ENCODE measurements around the gene AFAP1L1. TPM values are rescaled to one million over a fixed set of nuclear protein-coding genes. Genes with fewer than 3 reads are reported as not detected.

The AFAP1L1 gene
- total and polyA plus RNA-seq, 9 of the 15 experiments (the other 6 are each of a cell fraction or from before 2014, with no cell fraction given), result 0.01 to 0.12 (median 0.03) TPM; not detected in 4

GRCh38 chr5:149320791-149321330 is 49.2 kb downstream of the AFAP1L1 start (continued):
- TF ChIP-seq SRF (CRISPR knock-in tag; IDR thresholded peaks at IDR 0.05), result peak in 1 of 2 experiments; percentile 62; a peak in 2 of 4 replicates
- no peak for TF ChIP-seq ZNF780A (CRISPR knock-in tag; IDR thresholded peaks at IDR 0.05)
- peak; percentile 83 for TF ChIP-seq ZNF592 (IDR thresholded peaks at IDR 0.05)
- TF ChIP-seq FOXK2 (conservative IDR thresholded peaks at IDR 0.05 in 1 of 2, IDR thresholded peaks at IDR 0.05 in 1 of 2; ENCODE audit: low read depth in 2 of 2), result peak; percentile 85 to 86
- no peak for TF ChIP-seq DIDO1 (tag; IDR thresholded peaks at IDR 0.05; ENCODE audit: low read depth)
- no peak; a peak in 2 of 4 replicates for TF ChIP-seq FOXA3 (CRISPR knock-in tag; conservative IDR thresholded peaks at IDR 0.05 in 1 of 2, IDR thresholded peaks at IDR 0.05 in 1 of 2)
- TF ChIP-seq NR4A1 (CRISPR knock-in tag; IDR thresholded peaks at IDR 0.05), result no peak
- TF ChIP-seq NR4A1 (tag; IDR thresholded peaks at IDR 0.05), result peak; percentile 72
- TF ChIP-seq HCFC1 (IDR thresholded peaks at IDR 0.05; ENCODE audit: low read depth, low read length), result no peak
- no peak for TF ChIP-seq SMARCA5 (IDR thresholded peaks at IDR 0.05)
- peak; percentile 89 for TF ChIP-seq SMARCA4 (IDR thresholded peaks at IDR 0.05)
- TF ChIP-seq NBN (IDR thresholded peaks at IDR 0.05; ENCODE audit: low read depth), result peak; percentile 95
- TF ChIP-seq, protein P1, sequence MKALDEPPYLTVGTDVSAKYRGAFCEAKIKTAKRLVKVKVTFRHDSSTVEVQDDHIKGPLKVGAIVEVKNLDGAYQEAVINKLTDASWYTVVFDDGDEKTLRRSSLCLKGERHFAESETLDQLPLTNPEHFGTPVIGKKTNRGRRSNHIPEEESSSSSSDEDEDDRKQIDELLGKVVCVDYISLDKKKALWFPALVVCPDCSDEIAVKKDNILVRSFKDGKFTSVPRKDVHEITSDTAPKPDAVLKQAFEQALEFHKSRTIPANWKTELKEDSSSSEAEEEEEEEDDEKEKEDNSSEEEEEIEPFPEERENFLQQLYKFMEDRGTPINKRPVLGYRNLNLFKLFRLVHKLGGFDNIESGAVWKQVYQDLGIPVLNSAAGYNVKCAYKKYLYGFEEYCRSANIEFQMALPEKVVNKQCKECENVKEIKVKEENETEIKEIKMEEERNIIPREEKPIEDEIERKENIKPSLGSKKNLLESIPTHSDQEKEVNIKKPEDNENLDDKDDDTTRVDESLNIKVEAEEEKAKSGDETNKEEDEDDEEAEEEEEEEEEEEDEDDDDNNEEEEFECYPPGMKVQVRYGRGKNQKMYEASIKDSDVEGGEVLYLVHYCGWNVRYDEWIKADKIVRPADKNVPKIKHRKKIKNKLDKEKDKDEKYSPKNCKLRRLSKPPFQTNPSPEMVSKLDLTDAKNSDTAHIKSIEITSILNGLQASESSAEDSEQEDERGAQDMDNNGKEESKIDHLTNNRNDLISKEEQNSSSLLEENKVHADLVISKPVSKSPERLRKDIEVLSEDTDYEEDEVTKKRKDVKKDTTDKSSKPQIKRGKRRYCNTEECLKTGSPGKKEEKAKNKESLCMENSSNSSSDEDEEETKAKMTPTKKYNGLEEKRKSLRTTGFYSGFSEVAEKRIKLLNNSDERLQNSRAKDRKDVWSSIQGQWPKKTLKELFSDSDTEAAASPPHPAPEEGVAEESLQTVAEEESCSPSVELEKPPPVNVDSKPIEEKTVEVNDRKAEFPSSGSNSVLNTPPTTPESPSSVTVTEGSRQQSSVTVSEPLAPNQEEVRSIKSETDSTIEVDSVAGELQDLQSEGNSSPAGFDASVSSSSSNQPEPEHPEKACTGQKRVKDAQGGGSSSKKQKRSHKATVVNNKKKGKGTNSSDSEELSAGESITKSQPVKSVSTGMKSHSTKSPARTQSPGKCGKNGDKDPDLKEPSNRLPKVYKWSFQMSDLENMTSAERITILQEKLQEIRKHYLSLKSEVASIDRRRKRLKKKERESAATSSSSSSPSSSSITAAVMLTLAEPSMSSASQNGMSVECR (CRISPR knock-in tag; IDR thresholded peaks at IDR 0.05), result no peak
- 0 out of 2 replicates have a peak, but pooled peaks have one; percentile 23 for TF ChIP-seq CREB3 (tag; conservative IDR thresholded peaks at IDR 0.05; ENCODE audit: low read depth)
- TF ChIP-seq TAF9B (IDR thresholded peaks at IDR 0.05; ENCODE audit: partially characterized antibody), result peak; percentile 78
- peak; percentile 90 for TF ChIP-seq ARID1B (IDR thresholded peaks at IDR 0.05)
- no peak for TF ChIP-seq EWSR1 (IDR thresholded peaks at IDR 0.05; ENCODE audit: borderline replicate concordance, low read depth, partially characterized antibody)

All from K562 (cell line).